Measurements from ENCODE around the gene ISY1.
"Not testable (repeated sequence)": the region's sequence is repeated elsewhere in the genome, so short reads cannot be mapped to it uniquely, and the experiment has no call there.

Gene ISY1

GRCh38 chr3:129120254-129121004 is 40.4 kb downstream of the ISY1 start:
- DNase-seq: peak; percentile 60 to 88 (median 75)

- DNase-seq: no peak
Observed at GRCh38 chr3:129119365-129120100, 41.3 kb downstream of the ISY1 start.

GRCh38 chr3:129118745-129119144 is 42.1 kb downstream of the ISY1 start:
- DNase-seq: peak in 1 of 4 experiments; percentile 17

GRCh38 chr3:129117134-129117533 is 43.7 kb downstream of the ISY1 start:
- DNase-seq: no peak

- no peak for DNase-seq
Observed at GRCh38 chr3:129116482-129116946, 44.3 kb downstream of the ISY1 start.

GRCh38 chr3:129114455-129114854 is 46.4 kb downstream of the ISY1 start:
- DNase-seq: no peak

- no peak for DNase-seq
Observed at GRCh38 chr3:129112308-129113052, 48.4 kb downstream of the ISY1 start.

- DNase-seq: not testable (repeated sequence)
Observed at GRCh38 chr3:129111076-129111780, 49.6 kb downstream of the ISY1 start.

GRCh38 chr3:129107793-129108192 is 53.1 kb downstream of the ISY1 start:
- DNase-seq: no peak

GRCh38 chr3:129106866-129107565 is 53.8 kb downstream of the ISY1 start:
- no peak for DNase-seq

- no peak for DNase-seq
Observed at GRCh38 chr3:129106320-129106719, 54.5 kb downstream of the ISY1 start.

GRCh38 chr3:129105862-129106261 is 55.0 kb downstream of the ISY1 start:
- no peak for DNase-seq

GRCh38 chr3:129104498-129105079 is 56.3 kb downstream of the ISY1 start:
- DNase-seq: no peak

- DNase-seq: no peak
Observed at GRCh38 chr3:129104051-129104450, 56.8 kb downstream of the ISY1 start.

- DNase-seq: no peak
Observed at GRCh38 chr3:129103296-129103695, 57.6 kb downstream of the ISY1 start.

GRCh38 chr3:129101370-129102138 is 59.3 kb downstream of the ISY1 start:
- DNase-seq: no peak

GRCh38 chr3:129100274-129100673 is 60.6 kb downstream of the ISY1 start:
- DNase-seq: no peak

GRCh38 chr3:129095285-129095684 is 65.6 kb downstream of the ISY1 start:
- DNase-seq: no peak

- not testable (repeated sequence) for DNase-seq
Observed at GRCh38 chr3:129088312-129088711, 72.6 kb downstream of the ISY1 start.

- not testable (repeated sequence) for DNase-seq
Observed at GRCh38 chr3:129087904-129088303, 73.0 kb downstream of the ISY1 start.

GRCh38 chr3:129087138-129087702 is 73.6 kb downstream of the ISY1 start:
- DNase-seq: no peak
